Lung (tissue), 12 donors: ENCODE measurements around the gene CSMD2. TPM values are rescaled to one million over a fixed set of nuclear protein-coding genes. Genes with fewer than 3 reads are reported as not detected.

Experiments used
- ATAC-seq: fragments of 200-7000 bp; cut with Tn5 transposase; one replicate; pipeline ENCODE4 v1.9.1; 2020; ENCODE audit warnings: moderate number of reproducible peaks; ENCODE audit not compliant: insufficient read depth, low FRiP score
- DNase-seq, 3 donors: peaks; one replicate each; pipeline ENCODE4 v3.0.0-alpha.2; 2013 to 2017
- H3K27ac ChIP-seq, 2 donors: one replicate each; pipeline ENCODE4 v1.5.1; 2013; ENCODE audit warnings: mild to moderate bottlenecking in 2 of 2, moderate library complexity in 2 of 2, control low read depth in 1 of 2, inconsistent platforms in 1 of 2, low read depth in 1 of 2, low read length in 1 of 2
- H3K27me3 ChIP-seq, 3 donors: one replicate each; pipeline ENCODE4 v1.5.1; 2013; ENCODE audit warnings: low read length in 2 of 3; ENCODE audit not compliant: control insufficient read depth in 3 of 3, insufficient read depth in 3 of 3
- H3K36me3 ChIP-seq, 4 donors: one replicate each; pipeline ENCODE4 v1.5.1; 2013; ENCODE audit warnings: low read length in 4 of 4, mild to moderate bottlenecking in 1 of 4, moderate library complexity in 1 of 4; ENCODE audit not compliant: control insufficient read depth in 4 of 4, insufficient read depth in 4 of 4
- H3K4me1 ChIP-seq, 5 donors: one replicate each; pipeline ENCODE4 v1.5.1; 2013; ENCODE audit warnings: low read length in 5 of 5, mild to moderate bottlenecking in 2 of 5, moderate library complexity in 1 of 5; ENCODE audit not compliant: control insufficient read depth in 5 of 5, insufficient read depth in 5 of 5
- H3K4me3 ChIP-seq: one replicate; pipeline ENCODE4 v1.5.1; 2013; ENCODE audit warnings: mild to moderate bottlenecking, control low read depth, moderate library complexity
- H3K9ac ChIP-seq, 2 donors: one replicate each; pipeline ENCODE4 v1.5.1; 2013; ENCODE audit warnings: low read length in 2 of 2, control low read depth in 1 of 2; ENCODE audit not compliant: insufficient read depth in 1 of 2
- H3K9me3 ChIP-seq, 4 donors: one replicate each; pipeline ENCODE4 v1.5.1; 2013; ENCODE audit warnings: low read length in 3 of 4, mild to moderate bottlenecking in 1 of 4, moderate library complexity in 1 of 4; ENCODE audit not compliant: control insufficient read depth in 4 of 4, insufficient read depth in 3 of 4
- CTCF ChIP-seq: IDR thresholded peaks from 2 replicates; pipeline ENCODE4 v1.5.1; 2012; ENCODE audit warnings: mild to moderate bottlenecking; ENCODE audit errors: control extremely low read depth, extremely low read depth
- WGBS, 2 donors: extraction: QIAGEN DNeasy Blood & Tissue Kit; methylation state at CpG; one replicate each; pipeline ENCODE4 v1.1.7; 2013; 5-methylcytosine and 5-hydroxymethylcytosine counted together
- polyA plus RNA-seq, 2 donors: library from polyadenylated mRNA; stranded (reverse); fragments of 200-250 nt; gene quantifications; one replicate each; pipeline ENCODE4 v1.2.1, GENCODE V29; 2013
- total RNA-seq, 2 donors: library from RNA; depleted of rRNA in 1 of 2; stranded (reverse); fragments of >200 nt in 1 of 2; gene quantifications; one replicate each; pipeline ENCODE4 v1.2.1, GENCODE V29; 2014 to 2021
- donor health status: control.
- donor health status: control.
- donor health status: Bipolar disorder and iron deficiency.
- donor health status: healthy.
- donor health status: DM: yes; HTN: yes; CAD: no.

Gene CSMD2
- total and polyA plus RNA-seq, 4 donors = 0.11 to 1.2 (median 0.39) TPM

GRCh38 chr1:33637846-33638440 is 527.1 kb downstream of the CSMD2 start:
- H3K9ac ChIP-seq = no peak overlapping the region
- no peak for TF ChIP-seq CTCF
- peaks cover 0 to 3% (median 0%) of the 10 kb centered on the region in 4 donors for H3K9me3 ChIP-seq
- no peak overlapping the region for H3K4me3 ChIP-seq
- DNase-seq (no peak), ATAC-seq (no peak)
- H3K27me3 ChIP-seq = peaks cover 0 to 7% (median 0%) of the 10 kb centered on the region in 3 donors
- peaks cover 0 to 3% (median 0%) of the 10 kb centered on the region in 5 donors for H3K4me1 ChIP-seq
- H3K27ac ChIP-seq = no peak overlapping the region
- H3K36me3 ChIP-seq = no peaks in the 10 kb centered on the region
- WGBS, 2 donors = 90% methylated on average over 7 of the region's 7 CpGs

DNA sequence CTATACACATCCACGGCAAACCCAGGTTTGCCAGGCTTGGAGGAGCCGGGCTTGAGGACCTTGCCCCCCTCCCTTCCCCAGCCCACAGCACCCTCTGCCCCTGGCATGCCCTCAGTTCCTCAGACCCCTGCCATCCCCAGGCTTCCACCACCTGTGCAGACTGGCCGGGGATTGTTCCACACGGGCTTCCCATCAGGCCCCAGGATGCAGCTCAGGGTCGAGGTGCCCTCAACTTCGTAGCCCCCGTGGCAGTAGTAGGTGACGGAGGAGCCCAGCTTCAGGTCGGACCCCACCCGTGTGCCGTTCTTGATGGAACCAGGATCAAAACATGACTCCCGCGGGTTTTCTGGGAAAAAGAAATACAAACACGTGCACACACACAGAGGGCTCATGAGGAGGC is 528.8 kb downstream of the CSMD2 start:
- Histone ChIP-seq H3K4me3 (no peak overlapping the region), H3K4me1 (peaks cover 0 to 3% (median 0%) of the 10 kb centered on the region in 5 donors), H3K36me3 (no peaks in the 10 kb centered on the region), H3K9ac (no peak overlapping the region), H3K27ac (no peak overlapping the region), H3K9me3 (peaks cover 0 to 3% (median 0%) of the 10 kb centered on the region in 4 donors), H3K27me3 (peaks cover 0 to 10% (median 0%) of the 10 kb centered on the region in 3 donors)
- TF ChIP-seq CTCF = no peak
- WGBS, 2 donors = 91 to 94% methylated on average over 14 of the region's 14 CpGs
- ATAC-seq (no peak), DNase-seq (no peak)

- ATAC-seq (no peak), DNase-seq (no peak)
- no peak for TF ChIP-seq CTCF
- H3K27ac ChIP-seq = no peak overlapping the region
- H3K27me3 ChIP-seq = peaks cover 0 to 10% (median 0%) of the 10 kb centered on the region in 3 donors
- WGBS, 2 donors = 72 to 78% methylated on average over 7 of the region's 7 CpGs
- no peaks in the 10 kb centered on the region for H3K36me3 ChIP-seq
- no peak overlapping the region for H3K4me3 ChIP-seq
- H3K4me1 ChIP-seq = peaks cover 0 to 3% (median 0%) of the 10 kb centered on the region in 5 donors
- no peak overlapping the region for H3K9ac ChIP-seq
- H3K9me3 ChIP-seq = peaks cover 0 to 3% (median 0%) of the 10 kb centered on the region in 4 donors
Measured at GRCh38 chr1:33635336-33636012, 529.6 kb downstream of the CSMD2 start.
